Stimulated activated CD8-positive, alpha-beta memory T cell treated with anti-CD3 and anti-CD28 coated beads, Interleukin-4, amount 100 ng/mL, for 24 hours (primary cell): ENCODE results near the gene SRMS.
A peak's percentile ranks its signal among the peaks of the same experiment; 100 is the strongest.
"Not testable (repeated sequence)": the region's sequence is repeated elsewhere in the genome, so short reads cannot be mapped to it uniquely, and the experiment has no call there.

Experiments used
- DNase-seq: peaks from one replicate; pipeline ENCODE4 v3.0.0-alpha.2; 2020; ENCODE audit warnings: low read depth

Gene SRMS

GRCh38 chr20:63522091-63522868 is 25.3 kb downstream of the SRMS start:
- no peak for DNase-seq

- no peak for DNase-seq
These were observed 25.9 kb downstream of the SRMS start for GRCh38 chr20:63521602-63522001.

- peak; percentile 56 for DNase-seq
These were observed 26.5 kb downstream of the SRMS start for GRCh38 chr20:63520934-63521601.

DNA sequence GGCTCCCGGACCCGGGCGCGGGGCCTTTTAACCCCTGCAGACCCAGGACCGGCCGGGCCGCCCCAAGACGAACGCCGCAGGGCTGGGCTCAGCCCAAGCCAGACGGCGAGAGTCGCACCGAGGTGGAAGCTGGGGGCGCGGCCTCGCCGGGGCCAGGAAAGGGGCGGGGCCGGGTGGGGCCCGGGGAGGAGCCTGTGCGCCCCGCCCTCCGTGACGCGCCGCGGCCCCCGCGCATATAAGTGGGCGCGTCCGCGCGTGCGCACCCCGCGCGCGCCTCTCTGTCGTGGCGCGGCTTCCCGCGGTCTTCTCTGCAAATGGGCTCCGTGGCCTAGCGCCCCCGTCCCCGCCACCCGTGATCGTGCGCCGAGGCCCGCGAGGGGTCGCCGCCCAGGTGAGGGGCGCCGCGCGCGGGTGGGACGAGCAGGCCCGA is 27.0 kb downstream of the SRMS start, which contains the start of gene PPDPF:
TSS of gene PPDPF (plus strand) at position 262 of the 430 bp plus-strand sequence. CDS start 544 bp downstream, outside the sequence.
- peak; percentile 70 for DNase-seq

GRCh38 chr20:63519668-63520503 is 27.7 kb downstream of the SRMS start:
- DNase-seq: peak; percentile 56

DNA sequence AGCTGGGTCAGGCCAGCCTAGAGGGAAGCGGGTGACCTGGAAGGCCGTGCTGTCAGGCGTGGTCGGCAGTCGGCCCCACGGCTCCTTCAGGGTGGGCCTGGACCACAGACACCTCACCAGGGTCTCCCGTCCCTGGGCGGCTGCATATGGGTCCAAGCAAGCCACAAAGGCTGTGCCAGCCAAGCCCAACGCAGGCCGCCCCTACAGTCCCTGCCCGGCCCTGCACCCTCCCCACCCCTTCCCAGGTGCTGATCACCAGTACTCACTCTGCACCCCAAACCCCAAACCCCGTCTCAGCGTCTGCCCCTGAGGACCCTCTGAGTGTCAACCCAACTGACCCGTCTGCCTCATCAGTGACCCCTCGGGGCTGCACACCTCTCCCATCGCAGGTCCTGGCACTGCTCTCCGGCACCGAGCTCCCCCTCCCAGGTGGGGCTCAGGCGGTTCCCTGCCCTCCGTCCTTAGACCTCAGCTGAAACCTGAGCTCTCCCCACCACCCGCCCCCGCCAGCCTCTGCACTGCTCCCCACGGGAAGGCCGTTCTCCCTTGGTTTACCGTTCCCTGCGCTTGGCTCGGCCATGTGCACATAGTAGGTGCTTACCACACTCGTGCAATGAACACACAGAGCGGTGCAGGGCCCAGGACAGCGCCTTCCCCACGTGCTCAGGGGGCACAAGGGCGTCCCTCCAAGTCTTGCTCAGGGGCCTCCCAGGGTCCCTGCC is 28.4 kb downstream of the SRMS start:
- DNase-seq: no peak

GRCh38 chr20:63518351-63518861 is 29.1 kb downstream of the SRMS start:
- no peak for DNase-seq

- no peak for DNase-seq
These were observed 29.9 kb downstream of the SRMS start for GRCh38 chr20:63517376-63518309.

- DNase-seq: not testable (repeated sequence)
These were observed 33.0 kb downstream of the SRMS start for GRCh38 chr20:63514520-63514919.

DNA sequence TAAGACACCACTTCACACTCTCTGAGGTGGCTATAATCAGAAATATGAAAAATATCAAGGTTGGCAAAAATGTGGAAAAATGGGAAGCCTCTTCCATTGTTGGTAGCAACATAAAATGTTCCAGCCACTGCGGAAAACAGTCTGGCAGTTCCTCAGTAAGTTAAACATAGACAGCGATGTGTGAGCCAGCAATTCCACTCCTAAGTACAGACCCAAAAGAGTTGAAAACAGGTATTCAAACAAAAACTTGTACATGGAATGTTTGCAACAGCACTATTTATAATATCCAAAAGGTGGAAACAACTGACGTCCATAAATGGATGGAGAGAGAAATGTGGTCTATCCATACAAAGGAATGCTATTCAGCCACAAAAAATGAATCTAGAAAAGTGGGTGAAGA is 34.3 kb downstream of the SRMS start:
- DNase-seq: no peak

- DNase-seq: no peak
These were observed 38.4 kb downstream of the SRMS start for GRCh38 chr20:63509088-63509564.

- no peak for DNase-seq
These were observed 39.3 kb downstream of the SRMS start for GRCh38 chr20:63508072-63508768.

GRCh38 chr20:63507083-63507743 is 40.3 kb downstream of the SRMS start:
- no peak for DNase-seq

- DNase-seq: no peak
These were observed 41.8 kb downstream of the SRMS start for GRCh38 chr20:63505723-63506122.

GRCh38 chr20:63505281-63505680 is 42.3 kb downstream of the SRMS start:
- no peak for DNase-seq

GRCh38 chr20:63504642-63505041 is 42.9 kb downstream of the SRMS start:
- no peak for DNase-seq

GRCh38 chr20:63503524-63503923 is 44.0 kb downstream of the SRMS start:
- DNase-seq: no peak

DNA sequence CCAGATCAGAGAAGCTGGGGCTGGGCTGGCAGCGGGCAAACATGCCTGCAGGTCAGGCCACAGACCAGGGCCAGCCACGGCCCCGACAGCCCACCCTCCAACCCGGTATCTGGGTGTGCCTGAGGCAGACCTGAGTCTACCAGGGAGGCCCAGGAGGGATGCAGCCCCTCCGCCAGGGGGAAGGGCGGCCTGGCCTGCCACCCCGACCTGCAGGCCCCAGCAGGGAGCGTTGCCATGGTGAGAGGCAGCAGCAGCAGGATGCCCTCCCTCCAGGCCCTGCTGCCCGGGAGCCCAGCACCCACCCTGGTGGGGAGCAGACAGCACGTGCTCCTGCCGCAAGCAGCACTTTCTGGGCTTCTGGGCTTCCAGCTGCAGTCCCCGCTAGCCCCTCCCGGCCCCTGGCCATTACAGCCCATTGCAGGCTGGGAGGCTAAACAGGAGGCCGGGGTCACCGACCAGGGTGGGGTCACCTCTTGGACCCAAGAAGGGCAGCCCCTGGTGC is 44.8 kb downstream of the SRMS start:
- DNase-seq: no peak
